ENCODE results near the gene EML6. TPM values are rescaled to one million over a fixed set of nuclear protein-coding genes. Genes with fewer than 3 reads are reported as not detected.

Gene EML6
- total RNA-seq, 1 donor from 2014 or later = 2.4 TPM

GRCh38 chr2:54962511-54962910, 239.0 kb downstream of the EML6 start:
- no peak for DNase-seq (ENCODE audit: low spot score)

- DNase-seq (ENCODE audit: low spot score) = no peak
These were observed 239.5 kb downstream of the EML6 start for GRCh38 chr2:54962935-54963440.

GRCh38 chr2:54963476-54963875, 240.0 kb downstream of the EML6 start:
- no peak for DNase-seq (ENCODE audit: low spot score)

- DNase-seq (ENCODE audit: low spot score) = no peak
These were observed 240.8 kb downstream of the EML6 start for GRCh38 chr2:54964271-54964670.

GRCh38 chr2:54964816-54965215, 241.4 kb downstream of the EML6 start:
- no peak for DNase-seq (ENCODE audit: low spot score)

GRCh38 chr2:54965425-54965824, 242.0 kb downstream of the EML6 start:
- DNase-seq (ENCODE audit: low spot score) = no peak

GRCh38 chr2:54966165-54966832, 242.8 kb downstream of the EML6 start:
- no peak for DNase-seq (ENCODE audit: low spot score)

GRCh38 chr2:54966837-54967236, 243.4 kb downstream of the EML6 start:
- DNase-seq (ENCODE audit: low spot score) = no peak

GRCh38 chr2:54967269-54967668, 243.8 kb downstream of the EML6 start:
- DNase-seq (ENCODE audit: low spot score) = no peak

- no peak for DNase-seq (ENCODE audit: low spot score)
These were observed 244.4 kb downstream of the EML6 start for GRCh38 chr2:54967759-54968365.

- no peak for DNase-seq (ENCODE audit: low spot score)
These were observed 245.2 kb downstream of the EML6 start for GRCh38 chr2:54968561-54969218.

GRCh38 chr2:54969295-54969939, 246.0 kb downstream of the EML6 start:
- no peak for DNase-seq (ENCODE audit: low spot score)

- DNase-seq (ENCODE audit: low spot score) = no peak
These were observed 246.5 kb downstream of the EML6 start for GRCh38 chr2:54969940-54970338.

- no peak for DNase-seq (ENCODE audit: low spot score)
These were observed 251.7 kb downstream of the EML6 start for GRCh38 chr2:54975175-54975574.

- no peak for DNase-seq (ENCODE audit: low spot score)
These were observed 252.4 kb downstream of the EML6 start for GRCh38 chr2:54975598-54976492.

GRCh38 chr2:54977149-54977548, 253.7 kb downstream of the EML6 start:
- DNase-seq (ENCODE audit: low spot score) = no peak

GRCh38 chr2:54979321-54980044, 256.0 kb downstream of the EML6 start:
- no peak for DNase-seq (ENCODE audit: low spot score)

- DNase-seq (ENCODE audit: low spot score) = no peak
These were observed 257.9 kb downstream of the EML6 start for GRCh38 chr2:54981385-54981784.

- no peak for DNase-seq (ENCODE audit: low spot score)
These were observed 260.1 kb downstream of the EML6 start for GRCh38 chr2:54983345-54984220.

Data from mesenteric fat pad (tissue), 1 donor.